Gastrocnemius medialis (tissue), 4 donors: Measurements from ENCODE around the gene SFSWAP. TPM values are rescaled to one million over a fixed set of nuclear protein-coding genes. Genes with fewer than 3 reads are reported as not detected.

Experiments
- ATAC-seq, 2 donors: fragments of 150-250 bp; one replicate each; pipeline ENCODE4 v1.9.1; 2016
- DNase-seq, 2 donors: peaks; one replicate each; pipeline ENCODE4 v3.0.0-alpha.2; 2019
- H3K27ac ChIP-seq, 4 donors: fragments of 200-600 bp; sonication (generic); 1 replicate in 1 of 4; 2 replicates in 3 of 4; pipeline ENCODE4 v1.5.1; 2016 to 2018; ENCODE audit warnings: mild to moderate bottlenecking in 2 of 4, moderate library complexity in 1 of 4
- H3K27me3 ChIP-seq, 3 donors: fragments of 200-600 bp; sonication (generic) in 2 of 3; 1 replicate in 1 of 3; 2 replicates in 2 of 3; pipeline versions ENCODE4 v1.5.1 to v1.6.0; 2016 to 2019; ENCODE audit warnings: mild to moderate bottlenecking in 1 of 3, moderate library complexity in 1 of 3
- H3K36me3 ChIP-seq, 2 donors: fragments of 200-600 bp; sonication (generic) in 1 of 2; one replicate each; pipeline ENCODE4 v1.5.1; 2017 to 2018
- H3K4me1 ChIP-seq, 2 donors: fragments of 200-600 bp; sonication (generic) in 1 of 2; one replicate each; pipeline ENCODE4 v1.5.1; 2016 to 2017; ENCODE audit warnings: mild to moderate bottlenecking in 2 of 2
- H3K4me3 ChIP-seq, 4 donors: fragments of 200-600 bp; sonication (generic) in 3 of 4; 1 replicate in 1 of 4; 2 replicates in 3 of 4; pipeline ENCODE4 v1.5.1; 2016 to 2019; ENCODE audit warnings: mild to moderate bottlenecking in 2 of 4
- H3K9me3 ChIP-seq, 3 donors: fragments of 200-600 bp; sonication (generic) in 2 of 3; 1 replicate in 1 of 3; 2 replicates in 2 of 3; pipeline ENCODE4 v1.5.1; 2016 to 2019
- POLR2A ChIP-seq, 2 donors: fragments of 450-650 bp; IDR thresholded peaks; one replicate each; pipeline ENCODE4 v1.6.1; 2017; ENCODE audit warnings: antibody characterized with exemption in 2 of 2, mild to moderate bottlenecking in 2 of 2, moderate library complexity in 2 of 2
- in situ Hi-C, 4 donors: fragments of 200-750 bp; cut with MboI; loops; one replicate each; pipeline versions ENCODE4 v1.15.0 to v1.8.0; 2017; ENCODE audit warnings: low sequenced_read_pairs in 4 of 4
- intact Hi-C: fragments of 100-400 bp; cut with DNase I; formaldehyde crosslinking; loops from one replicate; pipeline ENCODE4 v1.15.1; 2023; ENCODE audit warnings: low total_unique reads
- total RNA-seq, 4 donors: library from RNA; depleted of rRNA; stranded (reverse); fragments of >200 nt; gene quantifications; one replicate each; pipeline versions ENCODE4 v1.1.0 to v1.2.3, GENCODE V29; 2016
- TF ChIP-seq, protein P1 (sequence below), 5 experiments: fragments of 450-650 bp in 3 of 5; fragments of 200-600 bp in 2 of 5; sonication (generic) in 2 of 5; IDR thresholded peaks in 4 of 5; conservative IDR thresholded peaks in 1 of 5; 1 replicate in 4 of 5; 2 replicates in 1 of 5; pipeline ENCODE4 v1.5.1; 2016 to 2019; ENCODE audit warnings: antibody characterized with exemption in 5 of 5, mild to moderate bottlenecking in 3 of 5, moderate library complexity in 3 of 5

Gene SFSWAP
- total RNA-seq, 4 donors from 2014 or later = 18.0 to 29.7 (median 25.4) TPM

- DNase-seq = no peak
- no peak for TF ChIP-seq POLR2A (IDR thresholded peaks at IDR 0.05)
- TF ChIP-seq, protein P1, sequence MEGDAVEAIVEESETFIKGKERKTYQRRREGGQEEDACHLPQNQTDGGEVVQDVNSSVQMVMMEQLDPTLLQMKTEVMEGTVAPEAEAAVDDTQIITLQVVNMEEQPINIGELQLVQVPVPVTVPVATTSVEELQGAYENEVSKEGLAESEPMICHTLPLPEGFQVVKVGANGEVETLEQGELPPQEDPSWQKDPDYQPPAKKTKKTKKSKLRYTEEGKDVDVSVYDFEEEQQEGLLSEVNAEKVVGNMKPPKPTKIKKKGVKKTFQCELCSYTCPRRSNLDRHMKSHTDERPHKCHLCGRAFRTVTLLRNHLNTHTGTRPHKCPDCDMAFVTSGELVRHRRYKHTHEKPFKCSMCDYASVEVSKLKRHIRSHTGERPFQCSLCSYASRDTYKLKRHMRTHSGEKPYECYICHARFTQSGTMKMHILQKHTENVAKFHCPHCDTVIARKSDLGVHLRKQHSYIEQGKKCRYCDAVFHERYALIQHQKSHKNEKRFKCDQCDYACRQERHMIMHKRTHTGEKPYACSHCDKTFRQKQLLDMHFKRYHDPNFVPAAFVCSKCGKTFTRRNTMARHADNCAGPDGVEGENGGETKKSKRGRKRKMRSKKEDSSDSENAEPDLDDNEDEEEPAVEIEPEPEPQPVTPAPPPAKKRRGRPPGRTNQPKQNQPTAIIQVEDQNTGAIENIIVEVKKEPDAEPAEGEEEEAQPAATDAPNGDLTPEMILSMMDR (IDR thresholded peaks at IDR 0.05 in 4 of 5, conservative IDR thresholded peaks at IDR 0.05 in 1 of 5) = no peak
- Histone ChIP-seq H3K4me3 (no peak overlapping the region), H3K4me1 (no peaks in the 10 kb centered on the region), H3K27ac (no peak overlapping the region), H3K9me3 (no peaks in the 10 kb centered on the region), H3K27me3 (no peaks in the 10 kb centered on the region), H3K36me3 (peaks cover 3 to 68% of the 10 kb centered on the region in 2 donors)
- ATAC-seq = no peak
- in situ Hi-C loops = no loop called here
- intact Hi-C loops = no loop called here
Measured at GRCh38 chr12:131724534-131724933, 13.6 kb downstream of the SFSWAP start.

GRCh38 chr12:131725503-131725902 is 14.6 kb downstream of the SFSWAP start:
- H3K36me3 ChIP-seq = peaks cover 0 to 68% of the 10 kb centered on the region in 2 donors
- H3K9me3 ChIP-seq = no peaks in the 10 kb centered on the region
- H3K4me1 ChIP-seq = no peaks in the 10 kb centered on the region
- H3K27me3 ChIP-seq = no peaks in the 10 kb centered on the region
- in situ Hi-C loops (no loop called here), intact Hi-C loops (no loop called here)
- H3K27ac ChIP-seq = no peak overlapping the region
- ATAC-seq (no peak), DNase-seq (no peak)
- H3K4me3 ChIP-seq = no peak overlapping the region
- no peak for TF ChIP-seq POLR2A (IDR thresholded peaks at IDR 0.05)

GRCh38 chr12:131728720-131729119 is 17.8 kb downstream of the SFSWAP start:
- Histone ChIP-seq H3K27ac (no peak overlapping the region), H3K27me3 (no peaks in the 10 kb centered on the region), H3K4me3 (no peak overlapping the region), H3K36me3 (peaks cover 0 to 75% of the 10 kb centered on the region in 2 donors), H3K4me1 (no peaks in the 10 kb centered on the region), H3K9me3 (no peaks in the 10 kb centered on the region)
- TF ChIP-seq POLR2A (IDR thresholded peaks at IDR 0.05) = no peak
- TF ChIP-seq, protein P1 (IDR thresholded peaks at IDR 0.05 in 4 of 5, conservative IDR thresholded peaks at IDR 0.05 in 1 of 5) = no peak
- in situ Hi-C loops = no loop called here
- intact Hi-C loops = no loop called here
- ATAC-seq (no peak), DNase-seq (no peak)

DNA sequence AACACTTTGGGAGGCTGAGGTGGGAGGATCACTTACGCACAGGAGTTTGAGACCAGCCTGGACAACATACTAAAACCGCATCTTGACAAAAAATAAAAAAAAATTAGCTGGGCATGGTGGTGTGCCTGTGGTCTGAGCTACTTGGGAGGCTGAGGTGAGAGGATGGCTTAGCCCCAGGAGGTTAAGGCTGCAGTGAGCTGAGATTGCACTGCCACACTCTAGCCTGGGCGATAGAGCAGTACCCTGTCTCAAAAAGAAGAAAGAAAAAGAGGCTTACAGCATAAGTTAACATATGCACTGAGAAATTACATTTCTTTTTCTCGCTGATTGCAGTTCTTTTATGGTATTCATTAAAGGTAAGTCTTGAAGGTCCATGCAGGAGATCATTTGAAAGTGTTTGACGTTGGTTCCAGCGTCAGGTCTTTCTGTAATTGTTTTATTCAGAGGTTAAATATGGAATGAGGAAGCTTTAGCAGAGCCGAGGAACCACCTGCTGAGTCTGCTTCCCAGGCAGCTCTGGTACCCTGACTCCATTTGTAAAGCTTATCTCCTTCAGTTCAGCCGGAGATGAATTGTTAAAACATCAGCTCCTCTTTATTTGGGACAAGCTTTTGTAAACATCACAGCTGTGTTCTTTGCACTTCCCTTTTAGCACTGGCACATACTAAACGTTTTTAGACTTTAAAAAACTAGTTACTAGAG is 18.5 kb downstream of the SFSWAP start:
- H3K36me3 ChIP-seq = peaks cover 0 to 82% of the 10 kb centered on the region in 2 donors
- TF ChIP-seq POLR2A (IDR thresholded peaks at IDR 0.05) = no peak
- TF ChIP-seq, protein P1 (IDR thresholded peaks at IDR 0.05 in 4 of 5, conservative IDR thresholded peaks at IDR 0.05 in 1 of 5) = no peak
- DNase-seq (no peak), ATAC-seq (no peak)
- no peaks in the 10 kb centered on the region for H3K27me3 ChIP-seq
- intact Hi-C loops = no loop called here
- H3K9me3 ChIP-seq = no peaks in the 10 kb centered on the region
- no peak overlapping the region for H3K4me3 ChIP-seq
- in situ Hi-C loops = no loop called here
- H3K27ac ChIP-seq = no peak overlapping the region
- H3K4me1 ChIP-seq = no peaks in the 10 kb centered on the region

DNA sequence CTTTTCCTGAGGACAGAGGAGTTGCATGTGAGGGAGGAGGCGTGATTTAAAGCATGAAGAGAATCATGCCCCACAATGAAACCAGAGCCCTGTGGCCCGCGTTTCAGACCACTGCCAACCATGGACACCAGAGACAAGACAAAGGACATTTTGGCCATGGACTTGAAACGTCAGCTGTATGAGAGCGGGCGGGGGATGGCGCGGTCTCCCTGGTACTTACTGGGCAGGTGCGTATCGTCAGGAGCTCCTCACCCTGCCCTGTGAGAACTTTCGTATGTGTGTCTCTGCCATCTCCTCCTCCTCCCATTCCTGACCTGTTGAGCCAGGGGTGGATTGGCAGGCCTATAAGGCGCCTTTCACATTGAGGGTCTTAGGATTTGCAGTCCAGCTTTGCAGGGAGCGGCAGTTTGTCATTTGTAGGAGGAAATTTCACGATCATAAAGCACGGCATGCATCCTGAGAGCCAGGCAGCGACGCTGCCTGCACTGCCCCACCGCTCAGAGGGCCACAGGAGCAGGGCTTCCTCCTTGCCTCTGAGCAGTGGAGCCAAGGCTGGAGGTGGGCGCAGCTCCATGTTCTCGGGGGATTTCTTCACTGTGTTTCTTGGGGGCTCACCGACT is 22.2 kb downstream of the SFSWAP start:
- intact Hi-C loops = no loop called here
- DNase-seq = no peak
- TF ChIP-seq POLR2A (IDR thresholded peaks at IDR 0.05) = no peak
- TF ChIP-seq, protein P1 (IDR thresholded peaks at IDR 0.05 in 4 of 5, conservative IDR thresholded peaks at IDR 0.05 in 1 of 5) = no peak
- Histone ChIP-seq H3K4me3 (no peak overlapping the region), H3K27me3 (no peaks in the 10 kb centered on the region), H3K36me3 (peaks cover 0 to 75% of the 10 kb centered on the region in 2 donors), H3K27ac (no peak overlapping the region), H3K9me3 (no peaks in the 10 kb centered on the region), H3K4me1 (peaks cover 2 to 3% of the 10 kb centered on the region in 2 donors)
- in situ Hi-C loops = no loop called here
- no peak for ATAC-seq
